ENCODE measurements around the gene TMCO4. TPM values are rescaled to one million over a fixed set of nuclear protein-coding genes. Genes with fewer than 3 reads are reported as not detected.

The TMCO4 gene
- total RNA-seq, 1 experiment from 2014 or later: 19.8 TPM

GRCh38 chr1:19687414-19687813 lies 112.3 kb downstream of the TMCO4 start:
- no peak for DNase-seq (ENCODE audit: low read depth)

GRCh38 chr1:19685994-19686393 lies 113.7 kb downstream of the TMCO4 start:
- no peak for DNase-seq (ENCODE audit: low read depth)

GRCh38 chr1:19684677-19685076 lies 115.0 kb downstream of the TMCO4 start:
- no peak for DNase-seq (ENCODE audit: low read depth)

- no peak for DNase-seq (ENCODE audit: low read depth)
These were observed 116.4 kb downstream of the TMCO4 start for GRCh38 chr1:19683351-19683750.

GRCh38 chr1:19682901-19683300 lies 116.8 kb downstream of the TMCO4 start:
- DNase-seq (ENCODE audit: low read depth): no peak

- DNase-seq (ENCODE audit: low read depth): peak; percentile 70
These were observed 117.5 kb downstream of the TMCO4 start for GRCh38 chr1:19682257-19682656.

- no peak for DNase-seq (ENCODE audit: low read depth)
These were observed 119.1 kb downstream of the TMCO4 start for GRCh38 chr1:19680644-19681043.

GRCh38 chr1:19679691-19680090 lies 120.0 kb downstream of the TMCO4 start:
- no peak for DNase-seq (ENCODE audit: low read depth)

- no peak for DNase-seq (ENCODE audit: low read depth)
These were observed 120.7 kb downstream of the TMCO4 start for GRCh38 chr1:19678931-19679453.

GRCh38 chr1:19678493-19678892 lies 121.2 kb downstream of the TMCO4 start:
- DNase-seq (ENCODE audit: low read depth): no peak

- DNase-seq (ENCODE audit: low read depth): peak; percentile 68
These were observed 123.2 kb downstream of the TMCO4 start for GRCh38 chr1:19676438-19676922.

GRCh38 chr1:19675797-19676196 lies 123.9 kb downstream of the TMCO4 start:
- no peak for DNase-seq (ENCODE audit: low read depth)

GRCh38 chr1:19672237-19672636 lies 127.5 kb downstream of the TMCO4 start:
- no peak for DNase-seq (ENCODE audit: low read depth)

- DNase-seq (ENCODE audit: low read depth): peak; percentile 73
These were observed 128.9 kb downstream of the TMCO4 start for GRCh38 chr1:19670787-19671186.

- DNase-seq (ENCODE audit: low read depth): peak; percentile 81
These were observed 130.8 kb downstream of the TMCO4 start for GRCh38 chr1:19668888-19669287.

GRCh38 chr1:19665496-19666465 lies 133.9 kb downstream of the TMCO4 start:
- DNase-seq (ENCODE audit: low read depth): no peak

- no peak for DNase-seq (ENCODE audit: low read depth)
These were observed 134.6 kb downstream of the TMCO4 start for GRCh38 chr1:19665186-19665495.

- DNase-seq (ENCODE audit: low read depth): no peak
These were observed 135.1 kb downstream of the TMCO4 start, which contains the start of gene HTR6 for GRCh38 chr1:19664453-19665185. Gene HTR6 (plus strand): TSS chr1:19664875. CDS start chr1:19665754, 879 bp downstream.

GRCh38 chr1:19662313-19662712 lies 137.4 kb downstream of the TMCO4 start:
- peak; percentile 66 for DNase-seq (ENCODE audit: low read depth)

- DNase-seq (ENCODE audit: low read depth): peak; percentile 34
These were observed 137.9 kb downstream of the TMCO4 start for GRCh38 chr1:19661721-19662228.

GRCh38 chr1:19658186-19658585 lies 141.5 kb downstream of the TMCO4 start:
- no peak for DNase-seq (ENCODE audit: low read depth)

- no peak for DNase-seq (ENCODE audit: low read depth)
These were observed 142.2 kb downstream of the TMCO4 start for GRCh38 chr1:19657511-19657910.

Measured in LHCN-M2 (cell line).